HG03571 (cell line): Measurements from ENCODE around the gene GAREM2.
A peak's percentile ranks its signal among the peaks of the same experiment; 100 is the strongest.

Source experiments
- ATAC-seq: cut with Tn5 transposase; IDR thresholded peaks from one replicate; pipeline ENCODE4 v1.9.1; 2021; ENCODE audit not compliant: unreplicated experiment

The GAREM2 gene

GRCh38 chr2:26169681-26170414 lies 3.0 kb upstream of the GAREM2 start:
- no peak for ATAC-seq

- no peak for ATAC-seq
These were observed 2.1 kb upstream of the GAREM2 start for GRCh38 chr2:26170795-26171194.

- ATAC-seq, result no peak
These were observed 558 bp upstream of the GAREM2 start for GRCh38 chr2:26172189-26172870.

- ATAC-seq, result no peak
These were observed 1.0 kb downstream of the GAREM2 start for GRCh38 chr2:26173776-26174482.

GRCh38 chr2:26174691-26175465 lies 2.0 kb downstream of the GAREM2 start:
- no peak for ATAC-seq

GRCh38 chr2:26175466-26176278 lies 2.8 kb downstream of the GAREM2 start:
- ATAC-seq, result no peak

GRCh38 chr2:26176279-26176615 lies 3.4 kb downstream of the GAREM2 start:
- no peak for ATAC-seq

GRCh38 chr2:26177122-26177521 lies 4.2 kb downstream of the GAREM2 start:
- no peak for ATAC-seq

- no peak for ATAC-seq
These were observed 5.4 kb downstream of the GAREM2 start for GRCh38 chr2:26178246-26178645.

- ATAC-seq, result no peak
These were observed 6.0 kb downstream of the GAREM2 start for GRCh38 chr2:26178746-26179436.

- no peak for ATAC-seq
These were observed 6.6 kb downstream of the GAREM2 start for GRCh38 chr2:26179446-26179913.

GRCh38 chr2:26182441-26182840 lies 9.6 kb downstream of the GAREM2 start:
- no peak for ATAC-seq

GRCh38 chr2:26182887-26183630 lies 10.2 kb downstream of the GAREM2 start:
- no peak for ATAC-seq

- no peak for ATAC-seq
These were observed 11.2 kb downstream of the GAREM2 start for GRCh38 chr2:26184121-26184520.

GRCh38 chr2:26184555-26185303 lies 11.8 kb downstream of the GAREM2 start:
- ATAC-seq, result peak; percentile 75

GRCh38 chr2:26185304-26185928 lies 12.5 kb downstream of the GAREM2 start:
- ATAC-seq, result no peak

- ATAC-seq, result no peak
These were observed 13.3 kb downstream of the GAREM2 start for GRCh38 chr2:26185954-26186770.
